CD4-positive, alpha-beta T cell treated with Interleukin-15 for 4 hours (primary cell): Measurements from ENCODE around the gene ZNF74.

Source experiments
- DNase-seq: peaks from one replicate; pipeline ENCODE4 v3.0.0-alpha.2; 2020; ENCODE audit warnings: low spot score

The ZNF74 gene

GRCh38 chr22:20420157-20420842, 26.3 kb downstream of the ZNF74 start:
- no peak for DNase-seq

GRCh38 chr22:20421507-20421874, 27.5 kb downstream of the ZNF74 start:
- DNase-seq: no peak

- no peak for DNase-seq
These were observed 28.5 kb downstream of the ZNF74 start for GRCh38 chr22:20422271-20423007.

- no peak for DNase-seq
These were observed 29.3 kb downstream of the ZNF74 start for GRCh38 chr22:20423008-20423905.

- no peak for DNase-seq
These were observed 30.1 kb downstream of the ZNF74 start for GRCh38 chr22:20423906-20424551.

GRCh38 chr22:20424568-20424931, 30.6 kb downstream of the ZNF74 start:
- DNase-seq: no peak

GRCh38 chr22:20424932-20425565, 31.1 kb downstream of the ZNF74 start:
- DNase-seq: no peak

GRCh38 chr22:20425566-20426258, 31.8 kb downstream of the ZNF74 start:
- DNase-seq: no peak

- DNase-seq: no peak
These were observed 32.3 kb downstream of the ZNF74 start for GRCh38 chr22:20426259-20426615.

- no peak for DNase-seq
These were observed 33.4 kb downstream of the ZNF74 start for GRCh38 chr22:20427104-20427944.

- no peak for DNase-seq
These were observed 34.0 kb downstream of the ZNF74 start for GRCh38 chr22:20427945-20428417.

GRCh38 chr22:20428496-20429253, 34.7 kb downstream of the ZNF74 start:
- no peak for DNase-seq

- DNase-seq: peak; percentile 76
These were observed 35.5 kb downstream of the ZNF74 start for GRCh38 chr22:20429254-20430100.

GRCh38 chr22:20430101-20430719, 36.3 kb downstream of the ZNF74 start:
- DNase-seq: no peak

- DNase-seq: peak; percentile 46
These were observed 37.0 kb downstream of the ZNF74 start for GRCh38 chr22:20430720-20431510.

- no peak for DNase-seq
These were observed 37.7 kb downstream of the ZNF74 start for GRCh38 chr22:20431511-20432192.
